ENCODE measurements around the gene TCHP. TPM values are rescaled to one million over a fixed set of nuclear protein-coding genes. Genes with fewer than 3 reads are reported as not detected.
"Not testable (repeated sequence)": the region's sequence is repeated elsewhere in the genome, so short reads cannot be mapped to it uniquely, and the experiment has no call there.

TCHP gene
- polyA plus RNA-seq, 1 experiment, result 9.1 TPM

- Histone ChIP-seq H3K27ac (ENCODE audit: low read depth, low read length) (no peak overlapping the region), H3K9me3 (ENCODE audit: control insufficient read depth, insufficient read depth, low read length) (no peaks in the 10 kb centered on the region; the same call in 1 of the 2 replicates), H3K4me3 (ENCODE audit: low read depth, low read length) (no peak overlapping the region), H3K27me3 (ENCODE audit: control insufficient read depth, insufficient read depth, low read length) (no peaks in the 10 kb centered on the region)
- TF ChIP-seq CTCF (IDR thresholded peaks at IDR 0.05; ENCODE audit: low read depth, low read length), result no peak
- no peak for DNase-seq (ENCODE audit: low read depth, low spot score)
- POLR2A ChIA-PET, result no interaction called here
- CTCF ChIA-PET, result no interaction called here
Observed at GRCh38 chr12:109897029-109897428, 3.0 kb upstream of the TCHP start.

- POLR2A ChIA-PET; DNase-seq (ENCODE audit: low read depth, low spot score); H3K27me3 ChIP-seq (ENCODE audit: control insufficient read depth, insufficient read depth, low read length); H3K9me3 ChIP-seq (ENCODE audit: control insufficient read depth, insufficient read depth, low read length); CTCF ChIA-PET: not testable (repeated sequence)
- Histone ChIP-seq H3K4me3 (ENCODE audit: low read depth, low read length) (peak overlapping the region; percentile 83), H3K27ac (ENCODE audit: low read depth, low read length) (peak overlapping the region; percentile 86)
Observed at GRCh38 chr12:109899345-109899744, 729 bp upstream of the TCHP start.

- ChIA-PET POLR2A (interaction anchor here (0.5 to 1.2 kb wide), 2 partner anchors 13 to 28 kb away, joined by 3 to 8 read pairs; no protein-coding TSS in a partner anchor), CTCF (interaction anchor here (0.5 to 2.4 kb wide), 6 partner anchors 11 to 679 kb away, joined by 3 to 10 read pairs (median 4); no protein-coding TSS in a partner anchor)
- no peak for DNase-seq (ENCODE audit: low read depth, low spot score)
- peak overlapping the region; percentile 83 for H3K4me3 ChIP-seq (ENCODE audit: low read depth, low read length)
- no peak for TF ChIP-seq CTCF (IDR thresholded peaks at IDR 0.05; ENCODE audit: low read depth, low read length)
- H3K9me3 ChIP-seq (ENCODE audit: control insufficient read depth, insufficient read depth, low read length), result no peaks in the 10 kb centered on the region; the same call in 1 of the 2 replicates
- H3K27me3 ChIP-seq (ENCODE audit: control insufficient read depth, insufficient read depth, low read length), result no peaks in the 10 kb centered on the region
- H3K27ac ChIP-seq (ENCODE audit: low read depth, low read length), result peak overlapping the region; percentile 65
Observed at GRCh38 chr12:109900752-109901580, 892 bp downstream of the TCHP start.

GRCh38 chr12:109902891-109903418, 2.9 kb downstream of the TCHP start:
- no peaks in the 10 kb centered on the region for H3K27me3 ChIP-seq (ENCODE audit: control insufficient read depth, insufficient read depth, low read length)
- ChIA-PET CTCF (interaction anchor here (2.0 kb wide), 1 partner anchor 58 kb away, joined by 9 read pairs; no protein-coding TSS in a partner anchor), POLR2A (no interaction called here)
- TF ChIP-seq CTCF (IDR thresholded peaks at IDR 0.05; ENCODE audit: low read depth, low read length), result no peak
- H3K27ac ChIP-seq (ENCODE audit: low read depth, low read length), result no peak overlapping the region
- H3K9me3 ChIP-seq (ENCODE audit: control insufficient read depth, insufficient read depth, low read length), result no peaks in the 10 kb centered on the region; the same call in 1 of the 2 replicates
- no peak overlapping the region for H3K4me3 ChIP-seq (ENCODE audit: low read depth, low read length)
- no peak for DNase-seq (ENCODE audit: low read depth, low spot score)

GRCh38 chr12:109905301-109905700, 5.2 kb downstream of the TCHP start:
- H3K9me3 ChIP-seq (ENCODE audit: control insufficient read depth, insufficient read depth, low read length), result no peaks in the 10 kb centered on the region; the same call in 1 of the 2 replicates
- no peak overlapping the region for H3K27ac ChIP-seq (ENCODE audit: low read depth, low read length)
- DNase-seq (ENCODE audit: low read depth, low spot score), result no peak
- ChIA-PET POLR2A (no interaction called here), CTCF (interaction anchor here (0.5 to 0.9 kb wide), 2 partner anchors 23 to 694 kb away, joined by 3 read pairs; no protein-coding TSS in a partner anchor)
- no peak for TF ChIP-seq CTCF (IDR thresholded peaks at IDR 0.05; ENCODE audit: low read depth, low read length)
- H3K4me3 ChIP-seq (ENCODE audit: low read depth, low read length), result no peak overlapping the region
- H3K27me3 ChIP-seq (ENCODE audit: control insufficient read depth, insufficient read depth, low read length), result no peaks in the 10 kb centered on the region
